Measurements from ENCODE around the gene GTF2F2. TPM values are rescaled to one million over a fixed set of nuclear protein-coding genes. Genes with fewer than 3 reads are reported as not detected.

Gene GTF2F2
- total RNA-seq, 4 donors from 2014 or later, result 9.4 to 23.3 (median 19.6) TPM

DNA sequence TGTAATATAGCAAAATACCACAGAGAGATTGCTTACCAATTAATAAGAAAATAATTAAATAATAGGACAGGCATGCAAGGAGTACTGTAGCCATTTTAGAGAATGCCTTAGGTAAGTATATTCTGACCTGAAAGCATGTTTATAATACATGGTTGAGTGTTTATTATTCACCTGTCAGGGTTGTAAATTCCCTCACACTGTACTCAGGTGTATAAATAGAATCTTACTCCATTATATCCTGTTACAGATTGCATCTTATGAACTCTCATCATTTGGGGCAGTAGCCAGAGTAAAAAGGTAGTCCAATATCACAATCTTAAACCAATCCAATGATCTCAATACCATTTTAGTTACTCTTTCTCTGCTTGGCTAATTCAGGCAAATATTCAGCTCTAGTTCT lies 35.8 kb upstream of the GTF2F2 start:
- intact Hi-C loops (cut with DNase I), result no loop called here
- no peak overlapping the region for H3K27ac ChIP-seq
- H3K27me3 ChIP-seq, result no peaks in the 10 kb centered on the region
- H3K4me1 ChIP-seq, result no peaks in the 10 kb centered on the region
- no peak for DNase-seq
- no peaks in the 10 kb centered on the region for H3K36me3 ChIP-seq
- TF ChIP-seq, protein P1, sequence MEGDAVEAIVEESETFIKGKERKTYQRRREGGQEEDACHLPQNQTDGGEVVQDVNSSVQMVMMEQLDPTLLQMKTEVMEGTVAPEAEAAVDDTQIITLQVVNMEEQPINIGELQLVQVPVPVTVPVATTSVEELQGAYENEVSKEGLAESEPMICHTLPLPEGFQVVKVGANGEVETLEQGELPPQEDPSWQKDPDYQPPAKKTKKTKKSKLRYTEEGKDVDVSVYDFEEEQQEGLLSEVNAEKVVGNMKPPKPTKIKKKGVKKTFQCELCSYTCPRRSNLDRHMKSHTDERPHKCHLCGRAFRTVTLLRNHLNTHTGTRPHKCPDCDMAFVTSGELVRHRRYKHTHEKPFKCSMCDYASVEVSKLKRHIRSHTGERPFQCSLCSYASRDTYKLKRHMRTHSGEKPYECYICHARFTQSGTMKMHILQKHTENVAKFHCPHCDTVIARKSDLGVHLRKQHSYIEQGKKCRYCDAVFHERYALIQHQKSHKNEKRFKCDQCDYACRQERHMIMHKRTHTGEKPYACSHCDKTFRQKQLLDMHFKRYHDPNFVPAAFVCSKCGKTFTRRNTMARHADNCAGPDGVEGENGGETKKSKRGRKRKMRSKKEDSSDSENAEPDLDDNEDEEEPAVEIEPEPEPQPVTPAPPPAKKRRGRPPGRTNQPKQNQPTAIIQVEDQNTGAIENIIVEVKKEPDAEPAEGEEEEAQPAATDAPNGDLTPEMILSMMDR (IDR thresholded peaks at IDR 0.05), result no peak
- H3K9me3 ChIP-seq, result no peaks in the 10 kb centered on the region
- H3K4me3 ChIP-seq, result no peak overlapping the region

DNA sequence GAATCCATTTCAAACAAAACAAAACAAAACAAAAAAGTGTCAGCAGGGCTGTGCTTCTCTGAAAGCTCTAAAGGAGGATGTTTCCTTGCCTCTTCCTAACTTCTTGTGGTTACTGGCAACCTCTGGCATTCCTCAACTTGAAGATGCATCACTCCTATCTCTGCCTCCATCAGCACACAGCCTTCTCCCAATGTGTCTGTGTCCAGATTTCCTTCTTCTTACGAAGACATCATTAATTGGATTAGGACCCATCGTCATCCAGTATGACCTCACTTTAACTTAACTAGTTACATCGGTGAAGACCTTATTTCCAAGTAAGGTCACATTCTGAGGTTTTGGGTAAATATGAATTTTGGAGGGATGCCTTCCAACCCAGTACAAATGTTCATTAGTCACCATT lies 33.8 kb upstream of the GTF2F2 start:
- H3K9me3 ChIP-seq, result no peaks in the 10 kb centered on the region
- DNase-seq, result no peak
- no peaks in the 10 kb centered on the region for H3K36me3 ChIP-seq
- no peaks in the 10 kb centered on the region for H3K4me1 ChIP-seq
- H3K27ac ChIP-seq, result no peak overlapping the region
- intact Hi-C loops (cut with DNase I), result no loop called here
- H3K4me3 ChIP-seq, result no peak overlapping the region
- H3K27me3 ChIP-seq, result no peaks in the 10 kb centered on the region
- 80 to 91% methylated on average over 3 of the region's 3 CpGs for WGBS, 2 donors
- TF ChIP-seq POLR2A (IDR thresholded peaks at IDR 0.05), result no peak

DNA sequence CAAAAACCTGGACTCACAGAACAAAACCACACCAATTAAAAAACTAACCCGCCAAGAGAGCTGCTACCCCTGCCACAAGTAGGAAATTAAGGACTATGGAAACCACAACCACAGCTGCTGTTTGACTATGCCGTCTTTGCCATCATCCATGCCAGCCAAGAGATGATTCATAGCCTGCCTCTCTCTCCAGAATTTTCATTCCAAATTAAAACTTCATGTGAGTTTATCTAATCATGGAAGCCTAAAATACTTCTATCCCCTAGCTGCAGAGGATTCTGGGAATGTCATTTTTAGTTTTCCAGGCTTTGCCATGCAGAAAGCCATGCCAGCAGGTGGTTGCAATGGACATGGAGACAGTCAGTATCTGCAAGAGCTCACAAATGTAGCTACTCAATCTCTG lies 27.6 kb upstream of the GTF2F2 start:
- 22 to 40% methylated on average over 2 of the region's 2 CpGs for WGBS, 2 donors
- no peaks in the 10 kb centered on the region for H3K4me1 ChIP-seq
- intact Hi-C loops (cut with DNase I), result no loop called here

DNA sequence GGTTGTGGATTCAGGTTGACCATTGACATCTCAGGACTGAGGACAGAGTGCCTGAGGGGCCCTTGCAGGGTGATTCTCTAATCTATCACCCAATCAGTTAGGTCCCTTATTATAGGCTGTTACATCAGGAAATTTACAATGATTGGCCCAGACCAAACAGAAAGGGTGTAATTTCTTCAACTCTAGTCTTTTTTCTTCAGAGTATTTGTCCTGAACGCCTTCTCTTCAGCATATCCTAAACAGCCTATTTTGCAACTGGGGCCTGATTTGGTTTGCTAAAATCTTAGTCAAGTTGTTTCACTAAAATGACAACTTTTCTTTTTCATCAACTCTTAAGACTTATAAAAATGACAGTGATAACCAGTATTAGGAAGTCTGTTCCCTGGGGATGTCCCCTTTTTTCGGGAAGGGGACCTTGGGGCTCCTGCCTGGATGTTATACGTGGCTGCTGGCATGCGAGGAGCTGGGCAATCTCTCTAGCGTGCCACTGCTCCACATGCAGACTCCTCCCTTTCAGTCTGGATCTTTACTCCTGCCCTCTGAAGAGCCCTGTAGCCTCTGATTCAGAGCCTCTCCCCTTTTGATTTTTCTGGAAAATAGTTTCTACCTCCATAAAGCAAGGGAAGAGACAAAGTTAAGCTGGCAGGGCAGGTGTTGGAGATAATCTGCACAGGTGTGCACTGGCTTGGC lies 19.6 kb upstream of the GTF2F2 start:
- no peak for DNase-seq
- Histone ChIP-seq H3K27me3 (no peaks in the 10 kb centered on the region), H3K4me3 (no peak overlapping the region), H3K9me3 (no peaks in the 10 kb centered on the region), H3K4me1 (no peaks in the 10 kb centered on the region), H3K36me3 (no peaks in the 10 kb centered on the region), H3K27ac (no peak overlapping the region)
- intact Hi-C loops (cut with DNase I), result no loop called here
- WGBS, 2 donors, result 78 to 100% methylated on average over 5 of the region's 5 CpGs
- TF ChIP-seq, protein P1 (IDR thresholded peaks at IDR 0.05), result no peak
- TF ChIP-seq POLR2A (IDR thresholded peaks at IDR 0.05), result no peak

More for the DNA sequence above, 27.6 kb upstream of the GTF2F2 start:
- no peak for TF ChIP-seq POLR2A (IDR thresholded peaks at IDR 0.05)
- TF ChIP-seq, protein P1 (IDR thresholded peaks at IDR 0.05), result no peak
- H3K9me3 ChIP-seq, result no peaks in the 10 kb centered on the region
- DNase-seq, result no peak
- H3K27ac ChIP-seq, result no peak overlapping the region
- no peaks in the 10 kb centered on the region for H3K36me3 ChIP-seq
- H3K27me3 ChIP-seq, result no peaks in the 10 kb centered on the region
- no peak overlapping the region for H3K4me3 ChIP-seq

DNA sequence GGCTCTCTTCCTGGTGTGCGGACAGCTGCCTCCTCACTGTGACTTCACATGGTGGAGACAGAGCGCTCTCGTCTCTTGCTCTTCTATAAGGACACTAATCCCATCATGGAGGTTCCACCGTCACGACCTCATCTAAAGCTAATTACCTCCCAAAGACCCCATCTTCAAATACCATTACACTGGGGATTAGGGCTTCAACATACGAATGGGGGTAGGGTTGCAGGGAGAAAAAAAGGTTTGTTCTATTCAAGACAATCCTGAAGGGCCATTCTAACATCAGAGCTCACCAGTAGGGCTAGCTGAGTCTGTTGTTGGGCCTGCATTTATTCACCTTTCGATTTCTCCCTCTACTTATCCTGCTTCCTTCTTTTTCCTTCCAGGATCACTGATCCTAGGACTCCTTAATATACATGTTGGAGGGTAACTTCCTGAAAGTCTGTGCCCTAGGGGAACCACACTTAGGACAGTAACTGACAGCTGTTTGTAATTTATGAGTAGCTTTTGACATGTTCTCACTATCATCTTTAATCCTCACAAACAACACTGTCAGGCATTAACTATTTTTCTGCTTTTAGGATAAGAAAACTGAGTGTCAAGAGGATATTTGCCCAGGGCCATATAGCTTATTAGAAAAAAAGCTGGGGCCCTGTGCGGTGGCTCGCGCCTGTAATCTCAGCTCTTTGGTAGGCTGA lies 18.8 kb upstream of the GTF2F2 start:
- no peaks in the 10 kb centered on the region for H3K27me3 ChIP-seq
- H3K4me3 ChIP-seq, result no peak overlapping the region
- TF ChIP-seq POLR2A (IDR thresholded peaks at IDR 0.05), result no peak
- TF ChIP-seq, protein P1 (IDR thresholded peaks at IDR 0.05), result no peak
- no peaks in the 10 kb centered on the region for H3K36me3 ChIP-seq
- no peak for DNase-seq
- whole genome bisulfite sequencing, 2 donors, result 86 to 89% methylated on average over 8 to 10 of the region's 10 CpGs
- intact Hi-C loops (cut with DNase I), result no loop called here
- no peaks in the 10 kb centered on the region for H3K9me3 ChIP-seq
- no peak overlapping the region for H3K27ac ChIP-seq
- no peaks in the 10 kb centered on the region for H3K4me1 ChIP-seq
